Measurements from ENCODE around the gene SLC1A2.
"Not testable (repeated sequence)": the region's sequence is repeated elsewhere in the genome, so short reads cannot be mapped to it uniquely, and the experiment has no call there.

The SLC1A2 gene

GRCh38 chr11:35241531-35241930, 177.8 kb downstream of the SLC1A2 start:
- no peak for DNase-seq (ENCODE audit: low spot score)

- no peak for DNase-seq (ENCODE audit: low spot score)
Observed at GRCh38 chr11:35241083-35241482, 178.3 kb downstream of the SLC1A2 start.

GRCh38 chr11:35239471-35240075, 179.8 kb downstream of the SLC1A2 start:
- DNase-seq (ENCODE audit: low spot score) = no peak

GRCh38 chr11:35238882-35239281, 180.5 kb downstream of the SLC1A2 start:
- no peak for DNase-seq (ENCODE audit: low spot score)

- DNase-seq (ENCODE audit: low spot score) = peak; percentile 61
Observed at GRCh38 chr11:35237860-35238715, 181.3 kb downstream of the SLC1A2 start.

- no peak for DNase-seq (ENCODE audit: low spot score)
Observed at GRCh38 chr11:35237351-35237750, 182.0 kb downstream of the SLC1A2 start.

GRCh38 chr11:35236667-35237003, 182.7 kb downstream of the SLC1A2 start:
- no peak for DNase-seq (ENCODE audit: low spot score)

GRCh38 chr11:35235936-35236666, 183.3 kb downstream of the SLC1A2 start:
- no peak for DNase-seq (ENCODE audit: low spot score)

GRCh38 chr11:35235498-35235897, 183.9 kb downstream of the SLC1A2 start:
- no peak for DNase-seq (ENCODE audit: low spot score)

- no peak for DNase-seq (ENCODE audit: low spot score)
Observed at GRCh38 chr11:35235157-35235468, 184.2 kb downstream of the SLC1A2 start.

- DNase-seq (ENCODE audit: low spot score) = no peak
Observed at GRCh38 chr11:35234460-35235156, 184.8 kb downstream of the SLC1A2 start.

- DNase-seq (ENCODE audit: low spot score) = no peak
Observed at GRCh38 chr11:35233518-35233917, 185.8 kb downstream of the SLC1A2 start.

- DNase-seq (ENCODE audit: low spot score) = no peak
Observed at GRCh38 chr11:35232891-35233330, 186.4 kb downstream of the SLC1A2 start.

GRCh38 chr11:35231076-35231860, 188.1 kb downstream of the SLC1A2 start:
- DNase-seq (ENCODE audit: low spot score) = no peak

GRCh38 chr11:35230388-35230787, 189.0 kb downstream of the SLC1A2 start:
- no peak for DNase-seq (ENCODE audit: low spot score)

- DNase-seq (ENCODE audit: low spot score) = no peak
Observed at GRCh38 chr11:35228328-35228725, 191.0 kb downstream of the SLC1A2 start.

- DNase-seq (ENCODE audit: low spot score) = no peak
Observed at GRCh38 chr11:35227576-35228327, 191.6 kb downstream of the SLC1A2 start.

GRCh38 chr11:35226756-35227155, 192.6 kb downstream of the SLC1A2 start:
- not testable (repeated sequence) for DNase-seq (ENCODE audit: low spot score)

- no peak for DNase-seq (ENCODE audit: low spot score)
Observed at GRCh38 chr11:35225946-35226520, 193.3 kb downstream of the SLC1A2 start.

GRCh38 chr11:35223991-35224390, 195.4 kb downstream of the SLC1A2 start:
- no peak for DNase-seq (ENCODE audit: low spot score)

Data from iPS-NIHi11 (cell line).